GM19467 (cell line): ENCODE data around the gene ZNF799.
"Not testable (repeated sequence)": the region's sequence is repeated elsewhere in the genome, so short reads cannot be mapped to it uniquely, and the experiment has no call there.

ENCODE experiments used
- ATAC-seq: cut with Tn5 transposase; IDR thresholded peaks from one replicate; pipeline ENCODE4 v1.9.1; 2021; ENCODE audit warnings: mild to moderate bottlenecking, moderate library complexity; ENCODE audit not compliant: unreplicated experiment

Gene ZNF799

DNA sequence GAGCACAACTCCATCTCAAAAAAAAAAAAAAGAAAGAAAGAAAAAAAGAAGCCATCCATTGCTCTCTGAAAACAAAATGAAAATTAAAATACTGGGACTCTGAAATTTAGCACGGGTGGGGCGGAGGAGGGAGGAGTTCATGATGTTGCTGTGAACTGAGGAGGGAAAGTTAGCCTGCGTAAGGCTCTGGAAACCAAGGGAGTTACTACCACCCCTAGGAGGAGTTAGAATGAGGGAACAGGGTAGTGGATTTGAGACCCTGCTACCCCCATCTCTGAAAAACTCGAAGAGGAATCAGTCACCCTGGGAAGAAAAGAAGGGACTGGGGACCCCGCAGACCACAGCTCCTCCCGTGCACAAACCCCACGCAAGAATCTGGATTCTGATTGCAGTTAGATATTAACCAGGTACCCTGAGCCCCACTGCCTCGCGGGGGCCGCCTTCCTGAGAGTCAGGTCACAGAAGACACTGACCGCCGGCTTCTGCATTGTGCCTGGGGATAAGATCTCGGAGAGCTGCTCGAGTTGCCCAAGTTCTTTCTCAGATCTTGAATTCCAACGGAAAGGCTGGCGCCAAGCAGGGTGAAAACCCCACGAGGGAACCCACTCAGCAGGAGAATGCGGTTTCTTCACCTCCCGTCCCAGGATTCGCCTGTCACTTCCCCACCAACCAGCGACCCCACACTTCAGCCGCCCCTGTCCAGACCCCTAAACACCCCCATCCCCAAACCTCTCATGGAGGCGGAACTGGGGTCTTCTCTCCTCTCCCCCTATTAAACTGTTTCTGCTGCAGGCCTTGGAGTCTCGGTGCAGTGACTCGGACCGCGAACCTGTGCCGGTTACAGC, 36.5 kb downstream of the ZNF799 start:
- peak; percentile 19 for ATAC-seq

- not testable (repeated sequence) for ATAC-seq
Observed at GRCh38 chr19:12362236-12362635, 38.8 kb downstream of the ZNF799 start.

DNA sequence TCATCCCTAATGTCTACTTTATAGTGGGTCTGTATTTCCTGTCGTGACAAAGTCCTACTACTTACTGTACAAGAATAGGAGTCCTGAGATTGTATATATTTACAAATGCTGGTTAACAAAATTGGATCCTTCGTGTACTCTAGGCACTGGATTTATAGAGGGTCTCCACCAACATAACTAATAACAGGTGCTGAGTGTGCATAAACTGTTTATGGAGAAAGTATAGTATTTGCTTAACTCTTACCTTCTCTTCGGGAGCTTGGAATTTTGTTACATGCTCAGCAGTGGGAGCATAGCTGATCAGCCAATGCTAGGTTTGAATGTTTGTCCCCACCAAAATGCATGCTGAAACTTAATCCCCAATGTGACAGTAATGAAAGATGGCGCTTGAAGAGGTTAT, 47.7 kb downstream of the ZNF799 start:
- ATAC-seq, result no peak

GRCh38 chr19:12350890-12351197, 50.2 kb downstream of the ZNF799 start:
- no peak for ATAC-seq

GRCh38 chr19:12350185-12350889, 50.7 kb downstream of the ZNF799 start:
- ATAC-seq, result no peak

- ATAC-seq, result no peak
Observed at GRCh38 chr19:12346896-12347295, 54.2 kb downstream of the ZNF799 start.

DNA sequence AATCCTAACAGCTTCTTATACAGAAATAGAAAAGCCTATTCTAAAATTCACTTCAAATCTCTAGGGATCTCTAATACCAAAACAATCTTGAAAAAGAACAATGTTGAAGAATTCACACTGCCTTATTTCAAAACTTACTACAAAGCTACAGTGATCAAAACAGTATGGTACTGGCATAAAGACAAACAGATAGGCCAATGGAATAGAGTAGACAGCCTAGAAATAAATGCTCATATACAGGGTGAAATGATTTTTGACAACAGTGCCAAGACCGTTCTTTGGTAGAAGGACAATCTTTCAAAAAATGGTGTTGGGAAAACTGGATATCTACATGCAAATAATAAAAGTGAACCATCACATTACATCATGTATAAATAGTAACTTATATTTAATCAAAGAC, 55.9 kb downstream of the ZNF799 start:
- ATAC-seq, result no peak
